Esophagus muscularis mucosa (tissue), 3 donors: ENCODE measurements around the gene NT5C.
"Not testable (repeated sequence)": the region's sequence is repeated elsewhere in the genome, so short reads cannot be mapped to it uniquely, and the experiment has no call there.

ENCODE experiments used
- CTCF ChIP-seq, 3 experiments: fragments of 200-600 bp in 2 of 3; fragments of 450-650 bp in 1 of 3; sonication (generic) in 2 of 3; IDR thresholded peaks; one replicate each; pipeline ENCODE4 v1.5.1; 2017 to 2019; ENCODE audit warnings: antibody characterized with exemption in 3 of 3, mild to moderate bottlenecking in 2 of 3, moderate library complexity in 1 of 3
- POLR2A ChIP-seq: fragments of 450-650 bp; IDR thresholded peaks from one replicate; pipeline ENCODE4 v1.6.1; 2017; ENCODE audit warnings: antibody characterized with exemption, moderate library complexity, mild to moderate bottlenecking, low read depth

GRCh38 chr17:75127936-75128335 is 3.6 kb downstream of the NT5C start:
- TF ChIP-seq CTCF (IDR thresholded peaks at IDR 0.05); POLR2A: not testable (repeated sequence)
